Measurements from ENCODE around the gene MRPL52. TPM values are rescaled to one million over a fixed set of nuclear protein-coding genes. Genes with fewer than 3 reads are reported as not detected.

MRPL52 gene
- total and polyA plus RNA-seq, 2 of the 13 experiments (the other 11 are each of a cell fraction or from before 2014, with no cell fraction given), result 118 to 329 TPM

GRCh38 chr14:22807432-22808087 is 22.1 kb upstream of the MRPL52 start (continued):
- no peak for TF ChIP-seq TFDP1 (CRISPR knock-in tag; IDR thresholded peaks at IDR 0.05; ENCODE audit: borderline replicate concordance)
- TF ChIP-seq EZH2 (conservative IDR thresholded peaks at IDR 0.05; ENCODE audit: low read depth, low read length), result no peak
- TF ChIP-seq HMGXB4 (CRISPR knock-in tag; IDR thresholded peaks at IDR 0.05; ENCODE audit: borderline replicate concordance in 1 of 2, low read depth in 1 of 2), result peak in 1 of 2 experiments; percentile 42; a peak in 1 of 4 replicates
- TF ChIP-seq ZNF780A (CRISPR knock-in tag; IDR thresholded peaks at IDR 0.05), result no peak
- TF ChIP-seq PHF20 (CRISPR knock-in tag; IDR thresholded peaks at IDR 0.05), result no peak
- no peak for TF ChIP-seq TAF15 (IDR thresholded peaks at IDR 0.05; ENCODE audit: low read depth, low read length, poor library complexity, severe bottlenecking)
- TF ChIP-seq TOE1 (CRISPR knock-in tag; IDR thresholded peaks at IDR 0.05), result no peak
- no peak for TF ChIP-seq ZNF382 (CRISPR knock-in tag; IDR thresholded peaks at IDR 0.05; ENCODE audit: borderline replicate concordance)
- no peak for TF ChIP-seq ATF3 (CRISPR knock-in tag; IDR thresholded peaks at IDR 0.05)
- no peak for TF ChIP-seq TERF1 (CRISPR knock-in tag; IDR thresholded peaks at IDR 0.05)
- no peak for TF ChIP-seq PBX2 (CRISPR knock-in tag; IDR thresholded peaks at IDR 0.05)
- no peak for TF ChIP-seq KAT8 (CRISPR knock-in tag; IDR thresholded peaks at IDR 0.05)
- TF ChIP-seq ZBTB26 (CRISPR knock-in tag; IDR thresholded peaks at IDR 0.05; ENCODE audit: borderline replicate concordance), result no peak
- peak; percentile 44; the same call in 1 of the 2 replicates for TF ChIP-seq ZNF451 (CRISPR knock-in tag; IDR thresholded peaks at IDR 0.05)
- no peak for TF ChIP-seq ZNF224 (CRISPR knock-in tag; IDR thresholded peaks at IDR 0.05)
- TF ChIP-seq KLF6 (CRISPR knock-in tag; IDR thresholded peaks at IDR 0.05), result no peak
- TF ChIP-seq ZGPAT (CRISPR knock-in tag; IDR thresholded peaks at IDR 0.05), result no peak
- TF ChIP-seq ATRX (CRISPR knock-in tag; IDR thresholded peaks at IDR 0.05; ENCODE audit: borderline replicate concordance), result no peak
- no peak for TF ChIP-seq PHF8 (CRISPR knock-in tag; IDR thresholded peaks at IDR 0.05)
- TF ChIP-seq SSRP1 (CRISPR knock-in tag; IDR thresholded peaks at IDR 0.05), result no peak
- TF ChIP-seq NFE2 (CRISPR knock-in tag; IDR thresholded peaks at IDR 0.05), result no peak
- TF ChIP-seq ZNF468 (CRISPR knock-in tag; IDR thresholded peaks at IDR 0.05), result no peak

Measured in HepG2 (cell line).